Type B pancreatic cell (in vitro differentiated cells): ENCODE measurements around the gene LPCAT4. TPM values are rescaled to one million over a fixed set of nuclear protein-coding genes. Genes with fewer than 3 reads are reported as not detected.

Source experiments
- DNase-seq: peaks from one replicate; pipeline ENCODE4 v3.0.0; 2021; ENCODE audit warnings: mixed read lengths; ENCODE audit not compliant: unreplicated experiment; ENCODE audit errors: extremely low spot score
- H3K27ac Mint-ChIP-seq: 2 replicates; pipeline ENCODE4 v1.8.0; 2021; ENCODE audit warnings: mild to moderate bottlenecking, mixed read lengths
- H3K27me3 Mint-ChIP-seq: 2 replicates; pipeline ENCODE4 v1.8.0; 2021; ENCODE audit warnings: mixed read lengths
- H3K36me3 Mint-ChIP-seq: 2 replicates; pipeline ENCODE4 v1.8.0; 2021; ENCODE audit warnings: mixed read lengths
- H3K4me1 Mint-ChIP-seq: one replicate; pipeline ENCODE4 v1.8.0; 2021; ENCODE audit warnings: mixed read lengths; ENCODE audit not compliant: unreplicated experiment
- H3K4me3 Mint-ChIP-seq: 2 replicates; pipeline ENCODE4 v1.8.0; 2021; ENCODE audit warnings: mild to moderate bottlenecking, mixed read lengths
- H3K9me3 Mint-ChIP-seq: 2 replicates; pipeline ENCODE4 v1.8.0; 2021; ENCODE audit warnings: mixed read lengths
- CTCF ChIP-seq: fragments of 200-600 bp; sonication (generic); conservative IDR thresholded peaks from 2 replicates; pipeline ENCODE4 v1.5.0; 2021; ENCODE audit warnings: antibody characterized with exemption, mild to moderate bottlenecking
- total RNA-seq: library from RNA; stranded (reverse); gene quantifications from 2 replicates; pipeline ENCODE4 v1.2.1, GENCODE V29; 2021; ENCODE audit warnings: low replicate concordance

Gene LPCAT4
- total RNA-seq, 1 donor from 2014 or later: 87.5 TPM

DNA sequence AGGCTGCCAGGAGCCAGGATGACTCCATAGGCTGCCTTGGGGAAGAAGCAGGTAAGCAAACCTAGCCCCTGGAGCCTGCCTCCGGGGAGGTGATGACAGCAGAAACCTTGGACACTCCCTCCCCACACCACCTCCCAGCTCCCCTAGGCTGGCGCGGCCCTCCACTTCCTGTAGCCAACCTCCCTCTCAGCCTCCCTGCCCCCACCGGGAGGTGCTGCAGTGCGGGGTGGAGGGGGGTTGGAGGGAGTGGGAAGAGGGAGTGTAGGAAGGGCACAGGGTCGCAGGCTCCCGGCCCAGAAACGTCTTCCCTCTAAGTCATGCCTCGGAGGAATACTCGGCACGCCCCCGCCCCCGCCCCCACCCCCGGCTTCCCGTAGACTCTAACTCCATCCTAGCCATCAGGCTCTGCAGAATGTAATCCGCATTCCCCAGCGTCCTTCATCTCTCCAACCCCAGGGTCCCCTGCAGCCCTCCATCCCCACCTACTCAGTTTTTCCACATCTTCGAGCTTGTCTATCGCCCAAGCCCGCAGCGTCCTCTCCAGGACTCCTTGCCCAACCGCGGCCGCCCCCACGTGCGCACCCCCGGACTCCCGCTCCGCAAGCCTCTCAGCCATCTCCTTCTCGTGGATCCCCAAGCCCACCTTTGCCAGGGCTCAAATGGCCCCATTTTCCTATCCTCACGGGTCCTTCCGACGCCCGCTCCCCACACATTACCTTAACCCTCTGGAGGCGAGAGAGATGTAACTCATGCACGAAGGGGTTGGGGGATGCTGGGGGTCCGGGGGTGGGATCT, 528 bp downstream of the LPCAT4 start:
- H3K36me3 Mint-ChIP-seq: peaks cover 13% of the 10 kb centered on the region
- no peaks in the 10 kb centered on the region for H3K27me3 Mint-ChIP-seq
- no peak for DNase-seq
- H3K27ac Mint-ChIP-seq: peak overlapping the region; percentile 74
- peaks cover 35% of the 10 kb centered on the region for H3K4me1 Mint-ChIP-seq
- no peaks in the 10 kb centered on the region for H3K9me3 Mint-ChIP-seq
- no peak for TF ChIP-seq CTCF
- H3K4me3 Mint-ChIP-seq: peak overlapping the region; percentile 98

GRCh38 chr15:34365836-34366235, 1.2 kb downstream of the LPCAT4 start:
- Mint-ChIP-seq H3K4me3 (peak overlapping the region; percentile 98), H3K4me1 (peaks cover 35% of the 10 kb centered on the region), H3K9me3 (no peaks in the 10 kb centered on the region), H3K27ac (peak overlapping the region; percentile 74), H3K36me3 (peaks cover 13% of the 10 kb centered on the region), H3K27me3 (no peaks in the 10 kb centered on the region)
- no peak for DNase-seq
- TF ChIP-seq CTCF: no peak

DNA sequence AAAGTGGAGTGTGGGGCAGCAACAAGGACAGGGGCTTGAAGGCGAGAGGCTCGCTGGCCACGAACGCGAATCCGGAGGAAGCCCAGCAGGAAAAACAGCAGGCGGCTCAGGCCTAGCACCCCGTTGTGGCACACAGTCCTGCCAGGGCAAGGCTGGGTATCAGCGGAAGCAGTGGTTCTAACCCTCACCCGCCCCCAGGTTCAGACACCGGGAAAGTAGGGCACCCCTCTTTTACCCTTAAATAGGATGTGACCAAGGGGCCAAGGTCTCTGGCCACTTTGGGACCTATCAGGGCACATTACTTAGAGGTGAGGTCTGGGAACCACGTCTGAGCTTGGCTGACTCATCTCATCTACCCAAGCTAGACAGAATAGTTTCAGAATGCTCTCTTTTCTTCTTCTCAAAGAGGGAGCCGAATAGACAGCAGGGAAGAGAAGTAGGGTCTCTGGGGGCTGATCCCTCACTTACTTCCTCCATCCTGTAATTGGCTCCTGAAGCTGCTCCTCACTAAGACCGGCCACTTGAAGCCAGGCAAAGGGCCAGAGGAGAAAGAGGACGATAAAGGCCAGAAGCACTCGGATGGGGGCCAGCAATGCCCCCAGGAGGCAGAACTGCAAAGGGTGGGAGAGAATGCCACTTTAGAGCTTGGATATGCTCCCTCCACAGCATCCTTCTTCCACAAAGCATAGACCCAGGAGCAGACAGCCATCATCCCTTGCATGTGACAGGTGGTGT, 1.7 kb downstream of the LPCAT4 start:
- TF ChIP-seq CTCF: no peak
- H3K4me3 Mint-ChIP-seq: peak overlapping the region; percentile 98
- H3K4me1 Mint-ChIP-seq: peaks cover 37% of the 10 kb centered on the region
- no peak for DNase-seq
- no peak overlapping the region for H3K27ac Mint-ChIP-seq
- no peaks in the 10 kb centered on the region for H3K27me3 Mint-ChIP-seq
- H3K36me3 Mint-ChIP-seq: peaks cover 15% of the 10 kb centered on the region
- no peaks in the 10 kb centered on the region for H3K9me3 Mint-ChIP-seq

DNA sequence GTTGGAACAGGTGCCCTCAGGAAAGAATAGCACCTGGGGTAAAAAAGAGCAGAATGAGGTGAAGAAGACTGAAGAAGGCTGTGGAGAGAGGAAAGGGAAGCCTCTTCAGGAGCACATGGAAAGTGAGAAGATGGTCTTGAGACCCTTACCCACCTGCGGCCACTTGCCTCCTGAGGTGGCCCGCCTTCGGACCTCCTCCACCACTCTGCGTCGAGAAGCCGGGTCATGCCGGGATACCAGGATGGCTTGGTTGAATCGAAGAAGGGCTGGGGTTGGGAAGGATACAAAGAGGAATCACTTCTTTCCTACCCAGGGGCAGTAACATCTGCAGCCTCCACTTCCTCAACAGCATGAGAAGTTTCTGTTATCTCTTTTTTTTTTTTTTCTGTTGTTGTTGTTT, 3.0 kb downstream of the LPCAT4 start:
- Mint-ChIP-seq H3K4me1 (peaks cover 33% of the 10 kb centered on the region), H3K27ac (no peak overlapping the region), H3K4me3 (peak overlapping the region; percentile 52), H3K27me3 (no peaks in the 10 kb centered on the region), H3K9me3 (no peaks in the 10 kb centered on the region), H3K36me3 (peaks cover 21% of the 10 kb centered on the region)
- no peak for DNase-seq
- TF ChIP-seq CTCF: no peak

- TF ChIP-seq CTCF: no peak
- H3K27ac Mint-ChIP-seq: peak overlapping the region; percentile 15
- H3K9me3 Mint-ChIP-seq: no peaks in the 10 kb centered on the region
- H3K36me3 Mint-ChIP-seq: peaks cover 25% of the 10 kb centered on the region
- no peak for DNase-seq
- no peaks in the 10 kb centered on the region for H3K27me3 Mint-ChIP-seq
- peak overlapping the region; percentile 20 for H3K4me3 Mint-ChIP-seq
- H3K4me1 Mint-ChIP-seq: peaks cover 28% of the 10 kb centered on the region
Measured at GRCh38 chr15:34362047-34362773, 4.8 kb downstream of the LPCAT4 start.
